ENCODE measurements around the gene ZNRF1.

- TF ChIP-seq POLR2A (IDR thresholded peaks at IDR 0.05; ENCODE audit: low read depth, low read length) (no peak), CTCF (conservative IDR thresholded peaks at IDR 0.05; ENCODE audit: low read depth, low read length) (no peak), MAFK (IDR thresholded peaks at IDR 0.05; ENCODE audit: low read depth, low read length) (no peak)
These were observed 28.1 kb downstream of the ZNRF1 start for GRCh38 chr16:75026892-75027391.
